Activated CD4-positive, alpha-beta T cell treated with anti-CD3 and anti-CD28 coated beads for 48 hours (primary cell): ENCODE data around the gene KCP.

Experiments
- DNase-seq: peaks from one replicate; pipeline ENCODE4 v3.0.0-alpha.2; 2020

KCP gene

GRCh38 chr7:128869944-128870285 lies 40.6 kb downstream of the KCP start:
- peak; percentile 29 for DNase-seq

- peak; percentile 57 for DNase-seq
These were observed 41.2 kb downstream of the KCP start for GRCh38 chr7:128869138-128869943.

- no peak for DNase-seq
These were observed 41.8 kb downstream of the KCP start for GRCh38 chr7:128868624-128869137.

GRCh38 chr7:128867842-128868623 lies 42.5 kb downstream of the KCP start:
- DNase-seq: no peak

GRCh38 chr7:128867241-128867640 lies 43.3 kb downstream of the KCP start:
- DNase-seq: no peak

GRCh38 chr7:128865996-128866877 lies 44.3 kb downstream of the KCP start:
- DNase-seq: no peak

GRCh38 chr7:128865303-128865702 lies 45.2 kb downstream of the KCP start:
- DNase-seq: no peak

- DNase-seq: peak; percentile 67
These were observed 47.0 kb downstream of the KCP start for GRCh38 chr7:128863433-128863989.

GRCh38 chr7:128862571-128863432 lies 47.7 kb downstream of the KCP start, which contains the start of gene ATP6V1F:
Gene ATP6V1F (plus strand): TSS chr7:128862856. CDS start chr7:128862905, 49 bp downstream.
- peak; percentile 99 for DNase-seq

- no peak for DNase-seq
These were observed 48.4 kb downstream of the KCP start for GRCh38 chr7:128861957-128862570.

GRCh38 chr7:128860158-128861073 lies 50.1 kb downstream of the KCP start:
- DNase-seq: no peak

GRCh38 chr7:128859232-128860157 lies 51.0 kb downstream of the KCP start:
- DNase-seq: no peak

- no peak for DNase-seq
These were observed 51.9 kb downstream of the KCP start for GRCh38 chr7:128858380-128859231.

- no peak for DNase-seq
These were observed 54.3 kb downstream of the KCP start for GRCh38 chr7:128856001-128856718.

GRCh38 chr7:128855559-128855958 lies 55.0 kb downstream of the KCP start:
- DNase-seq: no peak

GRCh38 chr7:128854396-128854795 lies 56.1 kb downstream of the KCP start:
- DNase-seq: no peak

- DNase-seq: no peak
These were observed 56.7 kb downstream of the KCP start for GRCh38 chr7:128853799-128854198.
